ENCODE data around the gene TP53RK.

Gene TP53RK

DNA sequence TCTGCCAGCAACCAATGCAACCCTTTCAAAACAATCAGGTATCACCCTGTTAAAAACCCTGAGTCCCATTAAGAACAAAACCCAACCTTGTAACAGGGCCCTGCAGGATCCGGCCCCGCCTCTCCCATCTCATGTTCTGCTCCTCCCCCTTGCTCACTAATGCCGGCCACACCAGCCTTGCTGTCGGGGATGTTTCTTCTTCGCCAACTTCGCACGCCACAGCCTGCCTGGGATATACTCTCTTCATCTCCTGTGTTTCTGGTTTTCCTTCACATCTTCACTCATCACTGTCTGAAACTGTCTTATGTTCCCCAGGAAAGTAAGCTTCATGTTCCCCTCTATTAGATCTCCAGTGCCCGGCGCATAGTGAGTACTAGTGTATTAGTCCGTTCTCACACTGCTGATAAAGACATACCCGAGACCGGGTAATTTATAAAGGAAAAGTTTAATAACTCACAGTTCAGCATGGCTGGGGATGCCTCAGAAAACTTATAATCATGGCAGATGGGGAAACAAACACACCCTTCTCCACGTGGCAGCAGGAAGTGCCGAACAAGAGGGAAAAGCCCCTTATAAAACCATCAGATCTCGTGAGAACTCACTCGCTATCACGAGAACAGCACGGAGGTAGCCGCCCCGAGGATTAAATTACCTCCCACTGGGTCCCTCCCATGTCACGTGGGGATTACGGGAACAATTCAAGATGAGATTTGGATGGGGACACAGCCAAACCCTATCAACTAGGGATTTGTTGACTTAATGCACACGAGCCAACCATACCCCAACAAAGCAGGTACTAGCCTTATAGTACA lies 5.1 kb downstream of the TP53RK start:
- no peaks in the 10 kb centered on the region for H3K27me3 Mint-ChIP-seq (ENCODE audit: low read depth)
- peak overlapping the region; percentile 76 to 87 (median 81) for H3K4me3 Mint-ChIP-seq
- H3K9me3 Mint-ChIP-seq = no peaks in the 10 kb centered on the region
- H3K4me1 Mint-ChIP-seq = peaks cover 44% of the 10 kb centered on the region
- peaks cover 23% of the 10 kb centered on the region for H3K36me3 Mint-ChIP-seq (ENCODE audit: low read depth)
- TF ChIP-seq, protein P1, sequence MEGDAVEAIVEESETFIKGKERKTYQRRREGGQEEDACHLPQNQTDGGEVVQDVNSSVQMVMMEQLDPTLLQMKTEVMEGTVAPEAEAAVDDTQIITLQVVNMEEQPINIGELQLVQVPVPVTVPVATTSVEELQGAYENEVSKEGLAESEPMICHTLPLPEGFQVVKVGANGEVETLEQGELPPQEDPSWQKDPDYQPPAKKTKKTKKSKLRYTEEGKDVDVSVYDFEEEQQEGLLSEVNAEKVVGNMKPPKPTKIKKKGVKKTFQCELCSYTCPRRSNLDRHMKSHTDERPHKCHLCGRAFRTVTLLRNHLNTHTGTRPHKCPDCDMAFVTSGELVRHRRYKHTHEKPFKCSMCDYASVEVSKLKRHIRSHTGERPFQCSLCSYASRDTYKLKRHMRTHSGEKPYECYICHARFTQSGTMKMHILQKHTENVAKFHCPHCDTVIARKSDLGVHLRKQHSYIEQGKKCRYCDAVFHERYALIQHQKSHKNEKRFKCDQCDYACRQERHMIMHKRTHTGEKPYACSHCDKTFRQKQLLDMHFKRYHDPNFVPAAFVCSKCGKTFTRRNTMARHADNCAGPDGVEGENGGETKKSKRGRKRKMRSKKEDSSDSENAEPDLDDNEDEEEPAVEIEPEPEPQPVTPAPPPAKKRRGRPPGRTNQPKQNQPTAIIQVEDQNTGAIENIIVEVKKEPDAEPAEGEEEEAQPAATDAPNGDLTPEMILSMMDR (IDR thresholded peaks at IDR 0.05; ENCODE audit: unreplicated experiment in 3 of 3) = no peak
- H3K27ac Mint-ChIP-seq = peak overlapping the region; percentile 80 to 92 (median 88)

DNA sequence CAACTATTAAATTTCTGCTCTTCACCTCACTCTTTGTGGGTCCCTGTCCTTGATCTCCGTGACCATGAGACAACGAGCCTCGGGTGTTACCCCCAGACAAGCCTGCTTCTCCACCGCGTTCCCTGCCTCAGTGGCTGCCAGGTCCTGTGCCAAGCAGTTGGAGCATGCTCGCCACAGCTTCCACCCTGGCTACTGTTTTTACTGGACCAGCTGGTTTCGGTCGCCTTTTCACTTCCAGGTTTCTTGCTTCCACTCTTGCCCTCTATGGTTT lies 5.6 kb downstream of the TP53RK start:
- H3K27ac Mint-ChIP-seq = peak overlapping the region; percentile 80 to 92 (median 88)
- peaks cover 24% of the 10 kb centered on the region for H3K36me3 Mint-ChIP-seq (ENCODE audit: low read depth)
- no peaks in the 10 kb centered on the region for H3K9me3 Mint-ChIP-seq
- H3K4me1 Mint-ChIP-seq = peaks cover 44% of the 10 kb centered on the region
- TF ChIP-seq, protein P1 (IDR thresholded peaks at IDR 0.05; ENCODE audit: unreplicated experiment in 3 of 3) = no peak
- no peaks in the 10 kb centered on the region for H3K27me3 Mint-ChIP-seq (ENCODE audit: low read depth)
- peak overlapping the region; percentile 76 to 87 (median 81) for H3K4me3 Mint-ChIP-seq

DNA sequence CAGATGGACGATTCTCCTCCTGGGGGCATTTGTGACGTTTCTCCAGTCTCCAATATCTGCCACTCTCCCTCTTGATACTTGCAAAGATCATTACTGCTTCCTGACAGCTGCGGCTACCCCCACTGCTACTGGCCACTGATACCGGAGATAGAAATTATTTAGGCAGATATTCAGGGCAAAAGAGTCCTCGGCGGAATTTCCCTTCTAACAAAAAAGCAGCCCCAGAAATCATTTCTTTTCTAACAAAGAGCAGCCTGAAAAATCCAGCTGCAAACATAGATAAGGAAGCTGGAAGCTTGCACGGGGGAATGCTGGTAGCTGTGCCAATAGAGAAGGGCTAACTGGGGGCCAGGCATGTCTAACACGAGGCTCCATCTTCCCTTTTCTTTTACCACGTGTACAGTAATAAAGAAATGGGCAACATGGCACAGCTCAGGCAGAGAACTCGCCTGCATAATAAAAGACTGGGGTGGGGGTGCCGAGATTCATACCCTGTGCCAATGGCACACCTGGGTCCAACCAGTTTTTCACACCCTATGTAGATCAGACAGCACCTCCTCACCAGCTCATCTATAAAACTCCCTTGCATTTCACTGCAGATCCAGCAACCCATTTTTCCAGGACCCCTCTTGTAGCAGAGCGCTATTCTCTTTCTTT lies 6.1 kb downstream of the TP53RK start:
- Mint-ChIP-seq H3K9me3 (no peaks in the 10 kb centered on the region), H3K27me3 (ENCODE audit: low read depth) (no peaks in the 10 kb centered on the region), H3K4me3 (peak overlapping the region; percentile 76 to 87 (median 81)), H3K27ac (peak overlapping the region; percentile 80 to 92 (median 88)), H3K36me3 (ENCODE audit: low read depth) (peaks cover 27% of the 10 kb centered on the region), H3K4me1 (peaks cover 43% of the 10 kb centered on the region)
- TF ChIP-seq, protein P1 (IDR thresholded peaks at IDR 0.05; ENCODE audit: unreplicated experiment in 3 of 3) = no peak

DNA sequence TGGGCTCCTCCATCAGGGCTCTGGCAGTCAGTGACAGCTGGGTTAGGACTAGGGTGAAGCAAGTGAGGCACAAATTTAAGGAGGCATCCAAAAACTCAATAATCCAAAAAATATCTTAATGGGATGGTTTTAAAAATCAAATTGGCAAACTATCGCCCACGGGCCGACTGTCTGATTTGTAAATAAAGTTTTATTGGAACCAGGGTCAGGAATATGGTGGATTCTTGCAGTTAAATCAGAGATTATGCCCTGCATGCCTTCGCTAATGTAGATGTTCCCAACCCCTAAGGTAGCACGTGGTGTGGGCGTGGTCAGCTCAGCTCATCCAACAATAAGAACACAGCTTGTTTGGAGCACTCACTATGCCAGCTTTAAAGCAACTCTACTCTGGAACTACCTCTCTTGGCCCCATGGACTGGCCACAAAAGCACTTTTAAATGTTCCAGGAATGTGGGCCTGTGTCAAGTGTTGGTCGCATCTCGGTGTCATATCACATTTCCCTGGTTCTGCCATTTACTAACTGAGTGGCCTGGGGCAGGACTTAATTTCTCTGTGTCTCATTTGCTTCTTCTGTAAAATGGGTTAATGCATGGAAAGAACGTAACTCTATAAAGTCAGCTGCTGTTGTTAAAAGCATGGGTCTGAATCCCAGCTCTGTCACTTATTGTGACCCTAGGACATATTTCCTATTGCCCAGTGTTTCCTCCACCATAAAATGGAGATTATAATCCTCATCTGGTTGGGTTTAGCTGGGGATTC lies 7.0 kb downstream of the TP53RK start:
- no peaks in the 10 kb centered on the region for H3K27me3 Mint-ChIP-seq (ENCODE audit: low read depth)
- no peaks in the 10 kb centered on the region for H3K9me3 Mint-ChIP-seq
- peaks cover 39% of the 10 kb centered on the region for H3K4me1 Mint-ChIP-seq
- TF ChIP-seq, protein P1 (IDR thresholded peaks at IDR 0.05; ENCODE audit: unreplicated experiment in 3 of 3) = no peak
- peak overlapping the region; percentile 19 to 87 (median 81) for H3K4me3 Mint-ChIP-seq
- H3K27ac Mint-ChIP-seq = peak overlapping the region in 2 of 3 experiments; percentile 88 to 92
- H3K36me3 Mint-ChIP-seq (ENCODE audit: low read depth) = peaks cover 27% of the 10 kb centered on the region

DNA sequence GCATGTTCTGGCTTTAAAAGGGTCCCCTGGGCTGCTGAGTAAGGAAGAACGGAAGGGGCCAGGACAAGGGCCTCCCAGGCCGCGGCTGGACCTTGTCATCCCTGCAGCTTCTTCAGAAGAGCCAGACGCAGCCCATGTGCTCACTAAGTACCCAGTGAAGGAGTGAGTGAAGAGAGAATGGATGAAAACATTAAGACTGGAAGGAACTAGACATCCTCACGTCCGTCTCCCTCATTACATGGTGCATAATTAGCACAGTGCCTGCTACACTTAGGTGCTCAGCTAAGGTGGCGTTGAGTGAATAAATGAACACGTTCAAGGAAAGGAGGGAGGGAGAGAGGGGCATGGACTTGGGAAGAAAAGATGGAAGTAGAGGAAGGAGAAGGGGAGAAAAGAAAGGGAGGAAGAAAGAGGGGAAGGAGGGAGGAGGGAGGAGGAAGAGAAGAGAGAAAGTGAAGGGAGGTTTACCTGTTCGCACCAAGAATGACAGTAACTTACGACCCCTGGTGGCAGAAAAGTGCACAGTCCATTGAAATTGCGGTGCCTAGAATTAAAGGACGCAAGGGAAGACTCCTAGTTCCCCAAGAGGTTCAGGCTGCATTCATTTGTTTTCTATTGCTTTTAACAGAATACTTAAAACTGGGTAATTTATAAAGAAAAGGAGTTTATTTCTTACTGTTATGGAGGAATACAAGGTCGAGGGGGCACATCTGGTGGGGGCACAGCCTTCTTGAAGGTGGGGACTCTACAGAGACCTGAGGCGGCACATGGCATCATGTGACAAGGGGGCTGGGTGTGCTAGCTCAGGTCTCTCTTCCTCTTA lies 8.0 kb downstream of the TP53RK start:
- TF ChIP-seq, protein P1 (IDR thresholded peaks at IDR 0.05; ENCODE audit: unreplicated experiment in 3 of 3) = peak; percentile 74 to 79 (median 76)
- Mint-ChIP-seq H3K4me3 (peak overlapping the region; percentile 41 to 59 (median 57)), H3K9me3 (no peaks in the 10 kb centered on the region), H3K36me3 (ENCODE audit: low read depth) (peaks cover 21% of the 10 kb centered on the region), H3K27ac (peak overlapping the region in 1 of 3 experiments; percentile 45), H3K27me3 (ENCODE audit: low read depth) (no peaks in the 10 kb centered on the region), H3K4me1 (peaks cover 35% of the 10 kb centered on the region)
